ENCODE measurements around the gene FEV.
A peak's percentile ranks its signal among the peaks of the same experiment; 100 is the strongest.

FEV gene

GRCh38 chr2:218985021-218985324, at the start of gene FEV:
Gene FEV, minus strand, starts transcription at chr2:218985184. Its CDS starts 109 bp downstream, at chr2:218985075.
- no peak for DNase-seq (ENCODE audit: low spot score)

- no peak for DNase-seq (ENCODE audit: low spot score)
Measured at GRCh38 chr2:219032051-219032745, 47.2 kb upstream of the FEV start.

- DNase-seq (ENCODE audit: low spot score) = no peak
Measured at GRCh38 chr2:219031005-219031738, 46.2 kb upstream of the FEV start.

DNA sequence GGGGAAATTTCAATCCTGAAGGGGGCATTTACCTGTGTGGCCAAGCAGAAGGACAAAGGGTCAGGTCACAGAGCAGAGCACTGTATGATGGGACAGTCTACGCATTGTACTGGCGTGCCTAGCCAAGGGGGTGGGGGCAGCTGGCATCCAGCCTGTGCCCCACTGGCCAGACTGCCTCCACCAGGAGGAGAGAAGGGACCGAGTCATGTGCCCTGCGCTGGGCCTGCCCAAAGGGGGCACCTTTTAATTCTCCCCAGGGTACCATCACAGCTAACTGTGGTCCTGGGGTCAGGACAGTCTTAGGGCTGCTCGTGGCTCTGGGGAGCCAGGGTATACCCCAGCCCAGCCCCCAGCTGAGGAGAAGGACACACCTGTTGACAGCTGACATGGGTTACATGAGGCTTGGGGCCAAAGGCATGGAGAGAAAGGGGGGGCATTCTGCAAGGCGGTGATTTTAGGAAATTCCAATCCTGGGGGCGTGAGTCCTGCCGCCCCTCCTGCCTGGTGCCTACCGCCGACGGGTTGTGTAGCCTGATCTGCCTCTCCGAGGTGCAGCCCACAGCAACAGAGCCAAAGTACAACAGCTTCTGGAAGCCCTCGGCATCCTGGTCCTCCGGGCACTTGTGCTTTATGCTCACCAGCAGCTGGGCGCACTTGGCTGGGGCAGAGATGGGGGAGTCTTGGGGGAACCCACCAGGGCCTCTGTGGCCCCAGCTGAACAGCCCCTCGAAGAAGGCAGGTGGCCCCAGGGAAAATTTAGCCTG, 45.4 kb upstream of the FEV start:
- DNase-seq (ENCODE audit: low spot score) = no peak

DNA sequence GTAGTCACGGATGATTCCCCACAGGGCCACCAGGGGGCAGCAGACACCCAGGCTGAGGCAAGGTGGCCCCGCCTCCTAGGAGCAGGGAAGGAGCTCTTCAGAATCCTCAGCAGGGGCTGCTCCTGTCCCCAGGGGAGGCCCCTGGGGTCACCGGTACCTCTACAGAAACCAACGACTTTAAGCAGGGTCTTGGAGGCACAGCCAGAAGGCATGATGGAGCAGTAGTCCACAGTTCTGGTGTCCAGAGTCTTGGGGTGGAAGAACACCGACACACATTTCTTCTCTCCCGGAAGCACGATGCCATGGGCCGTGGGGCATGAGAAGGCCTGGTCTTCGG, 44.8 kb upstream of the FEV start:
- DNase-seq (ENCODE audit: low spot score) = peak; percentile 67

GRCh38 chr2:219028996-219029828, 44.2 kb upstream of the FEV start:
- DNase-seq (ENCODE audit: low spot score) = no peak

DNA sequence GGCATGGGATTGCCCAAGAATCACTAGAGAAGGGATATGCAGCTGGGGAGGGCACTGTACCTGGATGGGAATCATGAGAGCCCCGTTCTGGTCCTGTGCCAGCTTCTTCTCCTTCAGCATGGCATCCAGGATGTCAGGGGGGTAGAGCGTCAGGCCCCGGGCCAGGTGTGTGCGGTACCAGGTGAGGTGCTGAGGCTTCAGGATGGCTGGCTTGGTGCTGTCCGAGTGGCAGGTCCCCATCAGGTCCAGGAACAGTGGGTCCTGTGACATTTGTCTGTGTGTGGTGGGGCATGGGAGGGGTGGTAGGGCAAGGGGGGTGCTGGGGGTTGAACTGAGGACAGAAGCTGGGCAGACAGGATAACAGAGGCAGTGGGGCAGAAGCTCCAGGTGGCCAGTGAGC, 43.2 kb upstream of the FEV start:
- DNase-seq (ENCODE audit: low spot score) = no peak

DNA sequence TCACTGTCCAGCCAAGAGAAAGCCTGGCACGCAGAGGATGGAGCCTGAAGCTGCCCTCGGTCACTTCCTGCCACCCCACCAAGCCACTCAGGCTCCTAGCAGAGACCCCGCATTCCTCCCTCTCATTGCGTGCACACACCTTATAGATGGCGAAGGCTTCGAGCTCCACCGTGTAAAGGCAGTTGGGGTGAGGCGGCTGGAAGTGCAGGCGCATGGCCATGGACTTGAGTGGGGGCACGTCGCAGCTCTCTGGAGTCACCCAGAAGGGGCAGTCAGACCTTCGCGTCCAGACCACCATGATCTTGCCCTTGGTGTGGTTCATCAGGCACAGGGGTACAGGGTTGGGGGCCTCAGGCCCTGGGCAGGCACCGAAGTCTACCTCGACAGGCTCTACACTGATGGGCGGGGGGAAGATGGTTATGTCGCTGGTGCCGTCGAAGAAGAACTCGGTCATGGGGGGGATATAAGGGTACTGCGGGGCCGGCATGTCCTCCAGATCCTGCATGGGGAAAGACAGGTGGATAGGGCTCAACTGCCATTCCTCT, 42.6 kb upstream of the FEV start:
- no peak for DNase-seq (ENCODE audit: low spot score)

DNA sequence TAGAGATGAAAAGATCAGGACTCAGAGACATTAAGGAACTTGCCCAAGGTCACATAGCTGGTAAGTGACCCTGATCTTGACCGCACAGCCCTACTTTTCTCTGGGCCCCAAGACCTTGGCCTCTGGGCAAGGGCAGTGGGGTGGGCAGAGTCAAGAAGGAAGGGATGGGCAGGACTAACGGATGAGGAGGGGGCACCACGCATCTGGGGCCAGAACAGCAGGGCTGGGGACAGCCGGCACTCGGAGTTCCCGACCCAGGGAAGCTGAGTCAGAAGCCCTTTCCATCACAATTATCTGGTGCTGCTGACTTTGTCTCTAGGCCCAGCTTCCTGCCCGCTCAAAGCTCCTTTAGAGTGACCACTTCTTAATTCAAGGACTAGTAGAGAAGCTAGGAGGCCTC, 42.0 kb upstream of the FEV start:
- DNase-seq (ENCODE audit: low spot score) = no peak

DNA sequence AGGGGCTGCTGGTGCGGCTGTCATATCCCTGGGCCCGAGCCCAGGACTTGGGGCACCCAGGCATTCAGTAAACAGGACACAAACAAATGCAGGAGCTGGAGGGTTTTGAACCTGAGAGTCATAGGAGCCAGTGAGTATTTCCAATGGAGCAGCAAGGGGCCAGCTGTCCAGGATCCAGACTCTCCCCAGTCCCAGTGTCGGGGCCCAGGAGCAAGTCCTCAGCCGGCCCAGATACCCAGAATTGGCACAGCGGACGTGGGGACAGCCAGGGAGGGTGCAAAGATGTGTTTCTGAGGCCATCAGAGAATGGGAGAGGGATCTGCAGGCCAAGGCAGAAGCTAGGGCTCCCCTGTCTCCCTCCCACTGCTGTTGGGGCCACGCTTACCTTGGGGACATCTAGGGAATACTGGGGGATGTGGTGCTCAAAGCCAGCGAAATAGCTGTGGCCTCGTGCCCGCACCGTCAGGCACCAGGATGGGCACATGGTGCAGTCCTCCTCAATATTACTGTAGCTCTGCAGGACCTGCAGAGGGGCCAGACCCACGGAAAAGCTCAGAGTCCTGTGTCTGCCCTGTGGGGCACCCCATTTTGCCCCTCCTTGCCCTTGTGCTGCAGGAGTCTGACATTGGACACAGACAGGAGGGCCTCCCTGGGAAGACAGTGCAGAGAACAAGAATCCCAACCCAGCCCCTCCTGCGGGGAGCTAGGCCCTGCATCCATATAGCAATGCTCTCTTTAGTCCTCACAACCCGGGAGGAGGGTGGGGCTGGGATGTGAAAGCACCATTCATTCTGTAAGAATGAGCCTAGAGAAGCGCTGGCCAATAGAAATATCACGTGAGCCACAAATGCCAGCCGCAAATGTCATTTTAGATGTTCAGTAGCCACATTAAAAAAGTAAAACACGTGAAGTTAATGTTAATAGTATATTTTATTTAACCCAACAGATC, 40.9 kb upstream of the FEV start:
- no peak for DNase-seq (ENCODE audit: low spot score)

DNA sequence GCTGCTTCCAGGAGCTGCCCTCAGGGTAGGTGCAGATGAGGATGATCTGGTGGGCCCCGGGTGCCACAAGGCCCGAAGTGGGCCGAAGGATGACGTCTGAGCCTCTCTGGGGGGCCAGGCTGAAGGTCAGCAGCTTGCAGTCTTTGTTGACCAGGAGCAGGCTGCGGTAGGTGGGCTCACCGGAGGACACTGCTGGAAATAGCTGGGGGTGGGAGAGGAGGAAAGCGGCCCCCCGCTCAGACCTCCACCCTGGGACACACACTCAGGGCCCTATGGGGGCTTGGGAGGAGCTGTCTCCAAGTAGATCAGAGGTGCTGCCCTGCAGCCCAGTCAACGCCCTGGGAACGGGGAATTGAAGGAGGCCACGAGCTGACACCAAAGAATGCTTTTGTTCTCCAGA, 39.1 kb upstream of the FEV start:
- no peak for DNase-seq (ENCODE audit: low spot score)

- DNase-seq (ENCODE audit: low spot score) = no peak
Measured at GRCh38 chr2:219023045-219023605, 38.1 kb upstream of the FEV start.

- DNase-seq (ENCODE audit: low spot score) = no peak
Measured at GRCh38 chr2:219022616-219023015, 37.6 kb upstream of the FEV start.

DNA sequence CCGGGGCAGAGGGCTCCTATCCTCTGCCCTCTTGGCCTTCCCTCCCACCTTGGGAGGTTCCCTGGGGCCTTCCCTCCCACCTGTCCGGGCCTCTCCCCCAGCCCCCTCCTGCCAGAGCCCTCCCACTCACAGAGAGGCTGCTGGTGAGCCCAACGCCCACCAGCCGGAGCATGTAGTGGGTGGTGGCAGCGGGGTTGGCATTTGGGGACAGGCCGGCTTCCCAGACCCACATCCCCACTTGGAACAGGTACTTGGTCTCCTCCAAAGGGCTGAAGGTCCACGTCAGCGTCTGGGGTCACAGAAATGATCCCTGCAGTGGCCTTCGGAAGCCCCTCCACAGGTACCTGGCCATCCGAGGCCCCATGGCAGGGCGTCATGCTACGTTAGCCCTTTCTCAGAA, 37.1 kb upstream of the FEV start:
- no peak for DNase-seq (ENCODE audit: low spot score)

DNA sequence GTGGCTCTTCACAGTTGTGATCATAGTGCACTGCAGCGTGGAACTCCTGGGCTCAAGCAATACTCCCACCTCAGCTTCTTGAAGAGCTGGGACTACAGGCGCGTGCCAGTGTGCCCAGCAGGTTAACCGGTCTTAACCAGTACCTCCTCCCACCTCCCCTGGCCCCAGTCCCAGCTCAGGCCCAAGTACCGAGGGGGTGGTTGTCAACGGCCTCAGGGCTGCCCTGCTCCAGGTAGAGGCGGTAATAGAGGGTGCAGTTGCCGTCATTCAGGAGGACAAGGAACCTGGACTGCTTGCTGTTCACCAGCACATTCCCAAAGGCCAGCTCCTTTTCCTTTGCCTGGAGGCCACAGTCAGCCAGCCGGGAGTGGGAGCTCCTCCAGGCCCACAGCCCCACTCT, 36.6 kb upstream of the FEV start:
- DNase-seq (ENCODE audit: low spot score) = no peak

GRCh38 chr2:219020604-219021365, 35.8 kb upstream of the FEV start:
- no peak for DNase-seq (ENCODE audit: low spot score)

- no peak for DNase-seq (ENCODE audit: low spot score)
Measured at GRCh38 chr2:219019436-219019835, 34.5 kb upstream of the FEV start.

DNA sequence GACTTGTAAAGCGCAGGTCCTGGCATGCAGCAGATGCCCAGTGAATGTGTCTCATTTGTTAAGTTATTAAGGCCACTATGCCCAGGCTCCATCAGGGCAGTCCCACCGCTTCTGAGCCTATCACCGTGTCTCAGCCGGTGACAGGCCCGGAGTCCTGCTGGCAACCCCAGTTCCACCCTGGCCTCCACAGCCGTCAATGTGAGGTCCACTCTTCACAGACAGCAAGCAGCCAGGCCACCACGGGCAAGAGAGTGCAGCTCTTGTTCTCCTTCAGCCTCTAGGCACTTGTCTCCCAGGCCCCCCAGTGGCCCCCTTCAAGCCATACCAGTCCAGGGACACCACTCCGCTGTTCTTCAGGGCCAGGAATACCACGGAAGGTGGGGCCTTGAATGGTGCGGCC, 33.7 kb upstream of the FEV start:
- DNase-seq (ENCODE audit: low spot score) = no peak

DNA sequence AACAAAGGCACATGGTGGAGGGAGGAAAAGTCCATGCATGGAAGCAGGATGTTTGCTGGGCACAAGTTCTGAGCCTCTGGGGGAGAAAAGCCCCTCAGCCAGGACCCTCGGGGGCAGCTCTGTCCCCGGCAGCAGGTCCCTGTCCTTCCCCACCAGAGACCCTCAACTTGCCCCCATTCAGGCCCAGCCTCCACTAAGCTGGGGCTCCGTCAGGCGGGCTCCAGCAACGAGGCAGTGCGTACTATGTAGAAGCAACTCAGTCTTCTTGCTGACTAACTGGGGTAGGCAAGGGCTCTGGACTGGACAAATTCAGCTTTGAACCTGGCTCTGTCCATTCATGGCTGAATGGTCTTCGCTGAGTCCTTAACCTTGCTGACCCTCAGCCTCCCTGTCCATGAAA, 33.3 kb upstream of the FEV start:
- DNase-seq (ENCODE audit: low spot score) = no peak
